NT2/D1 (cell line): Measurements from ENCODE around the gene SPTLC1.
"Not testable (repeated sequence)": the region's sequence is repeated elsewhere in the genome, so short reads cannot be mapped to it uniquely, and the experiment has no call there.

Source experiments
- DNase-seq: peaks from one replicate; pipeline ENCODE4 v3.0.0-alpha.2; 2011; ENCODE audit warnings: low read depth, low spot score
- H3K27me3 ChIP-seq: 2 replicates; pipeline ENCODE4 v1.6.0; 2011; ENCODE audit warnings: mild to moderate bottlenecking; ENCODE audit not compliant: insufficient read length, insufficient read depth
- H3K36me3 ChIP-seq: 2 replicates; pipeline ENCODE4 v1.6.1; 2011; ENCODE audit warnings: mild to moderate bottlenecking, low read length, mixed read lengths; ENCODE audit not compliant: insufficient read depth, insufficient read length
- H3K4me1 ChIP-seq: 2 replicates; pipeline ENCODE4 v1.5.1; 2011; ENCODE audit not compliant: insufficient read depth, insufficient read length
- H3K4me3 ChIP-seq: 2 replicates; pipeline ENCODE4 v1.5.1; 2011; ENCODE audit warnings: low read depth; ENCODE audit not compliant: insufficient read length
- H3K9ac ChIP-seq: 2 replicates; pipeline ENCODE4 v1.6.0; 2011; ENCODE audit warnings: low read depth; ENCODE audit not compliant: insufficient read length
- H3K9me3 ChIP-seq: 2 replicates; pipeline ENCODE4 v1.5.1; 2011; ENCODE audit warnings: mild to moderate bottlenecking, low read length; ENCODE audit not compliant: insufficient read depth
- SUZ12 ChIP-seq: IDR thresholded peaks from 2 replicates; pipeline ENCODE4 v1.6.1; 2011; ENCODE audit not compliant: insufficient read length, insufficient read depth; ENCODE audit errors: extremely low read depth
- YY1 ChIP-seq: IDR thresholded peaks from 2 replicates; pipeline ENCODE4 v1.6.1; 2011; ENCODE audit not compliant: insufficient read length, insufficient read depth
- ZNF274 ChIP-seq: IDR thresholded peaks from 2 replicates; pipeline ENCODE4 v1.6.1; 2011; ENCODE audit warnings: mild to moderate bottlenecking, low read depth, low read length

SPTLC1 gene

GRCh38 chr9:92138157-92138959 lies 23.1 kb upstream of the SPTLC1 start:
- Histone ChIP-seq H3K9me3 (no peaks in the 10 kb centered on the region), H3K4me3 (no peak overlapping the region), H3K27me3 (peaks cover 28% of the 10 kb centered on the region), H3K4me1 (peaks cover 7% of the 10 kb centered on the region), H3K36me3 (no peaks in the 10 kb centered on the region), H3K9ac (no peak overlapping the region)
- DNase-seq: no peak
- TF ChIP-seq YY1: no peak
- no peak for TF ChIP-seq SUZ12
- TF ChIP-seq ZNF274: no peak

- Histone ChIP-seq H3K9me3 (no peaks in the 10 kb centered on the region; the same call in 1 of the 2 replicates), H3K9ac (no peak overlapping the region), H3K36me3 (no peaks in the 10 kb centered on the region), H3K27me3 (peaks cover 12% of the 10 kb centered on the region), H3K4me1 (peaks cover 6% of the 10 kb centered on the region), H3K4me3 (no peak overlapping the region)
- no peak for TF ChIP-seq SUZ12
- no peak for TF ChIP-seq YY1
- TF ChIP-seq ZNF274: no peak
- no peak for DNase-seq
These were observed 21.1 kb upstream of the SPTLC1 start for GRCh38 chr9:92136184-92136858.

- H3K9me3 ChIP-seq: peaks cover 5% of the 10 kb centered on the region; the same call in 1 of the 2 replicates
- H3K4me1 ChIP-seq: peaks cover 6% of the 10 kb centered on the region
- DNase-seq: no peak
- H3K27me3 ChIP-seq: peaks cover 6% of the 10 kb centered on the region
- H3K9ac ChIP-seq: no peak overlapping the region
- no peak overlapping the region for H3K4me3 ChIP-seq
- TF ChIP-seq SUZ12 (no peak), ZNF274 (no peak), YY1 (no peak)
- H3K36me3 ChIP-seq: no peaks in the 10 kb centered on the region
These were observed 20.4 kb upstream of the SPTLC1 start for GRCh38 chr9:92135576-92135975.

GRCh38 chr9:92133949-92134604 lies 18.9 kb upstream of the SPTLC1 start:
- no peaks in the 10 kb centered on the region for H3K36me3 ChIP-seq
- DNase-seq: peak; percentile 79
- TF ChIP-seq ZNF274: no peak
- TF ChIP-seq YY1: no peak
- TF ChIP-seq SUZ12: no peak
- no peak overlapping the region for H3K9ac ChIP-seq
- H3K27me3 ChIP-seq: peaks cover 3% of the 10 kb centered on the region
- peaks cover 3% of the 10 kb centered on the region for H3K4me1 ChIP-seq
- H3K4me3 ChIP-seq: no peak overlapping the region
- peaks cover 5% of the 10 kb centered on the region; the same call in 1 of the 2 replicates for H3K9me3 ChIP-seq

- H3K4me1 ChIP-seq, H3K27me3 ChIP-seq, H3K4me3 ChIP-seq, H3K9me3 ChIP-seq, H3K36me3 ChIP-seq, DNase-seq, H3K9ac ChIP-seq: not testable (repeated sequence)
These were observed 17.7 kb upstream of the SPTLC1 start for GRCh38 chr9:92132913-92133312.

DNA sequence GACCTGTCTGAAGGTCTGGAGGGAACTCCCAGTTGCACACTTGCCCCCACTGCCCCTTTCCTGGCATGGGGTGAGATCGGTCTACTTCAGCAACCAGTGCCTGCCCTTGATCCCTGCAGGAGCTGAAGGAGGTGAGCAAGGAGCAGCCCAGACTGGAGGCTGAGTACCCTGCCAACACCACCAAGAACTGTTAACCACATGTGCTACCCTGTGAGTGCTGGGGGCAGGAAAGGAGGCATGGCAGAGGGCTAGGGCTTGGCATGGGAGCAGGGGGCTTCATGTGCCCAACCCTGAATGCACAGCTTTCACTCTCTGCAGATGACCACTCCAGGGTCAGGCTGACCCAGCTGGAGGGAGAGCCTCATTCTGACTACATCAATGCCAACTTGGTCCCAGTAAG lies 17.3 kb upstream of the SPTLC1 start:
- TF ChIP-seq YY1 (no peak), ZNF274 (no peak), SUZ12 (no peak)
- Histone ChIP-seq H3K9ac (no peak overlapping the region), H3K27me3 (peaks cover 3% of the 10 kb centered on the region), H3K36me3 (no peaks in the 10 kb centered on the region), H3K4me3 (no peak overlapping the region), H3K9me3 (peaks cover 5% of the 10 kb centered on the region; the same call in 1 of the 2 replicates), H3K4me1 (peaks cover 3% of the 10 kb centered on the region)
- DNase-seq: no peak

DNA sequence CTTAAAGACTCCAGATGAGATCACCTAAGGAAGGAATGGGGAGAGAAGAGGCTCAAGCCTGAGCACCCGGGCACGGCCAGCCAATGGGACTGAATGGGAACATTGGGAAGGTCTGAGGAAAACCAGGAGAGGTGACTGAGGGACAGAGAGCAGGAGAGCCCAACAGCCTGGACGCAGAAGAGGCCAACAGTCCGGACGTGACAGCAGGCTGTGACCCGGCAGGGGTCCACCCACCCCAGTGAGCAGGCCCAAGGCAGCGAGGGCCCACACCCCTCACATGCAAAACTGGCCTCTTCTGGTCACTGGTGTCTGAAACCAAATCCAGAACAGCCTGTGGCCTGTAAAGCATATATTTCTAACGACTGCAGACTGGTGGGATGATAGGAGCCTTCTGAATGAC lies 7.6 kb upstream of the SPTLC1 start:
- Histone ChIP-seq H3K9me3 (no peaks in the 10 kb centered on the region), H3K36me3 (no peaks in the 10 kb centered on the region), H3K4me1 (peaks cover 3% of the 10 kb centered on the region), H3K9ac (no peak overlapping the region), H3K27me3 (peaks cover under 1% of the 10 kb centered on the region), H3K4me3 (no peak overlapping the region)
- DNase-seq: no peak
- no peak for TF ChIP-seq YY1
- TF ChIP-seq ZNF274: no peak
- no peak for TF ChIP-seq SUZ12
